ENCODE results near the gene ZSCAN10. TPM values are rescaled to one million over a fixed set of nuclear protein-coding genes. Genes with fewer than 3 reads are reported as not detected.
A peak's percentile ranks its signal among the peaks of the same experiment; 100 is the strongest.

Gene ZSCAN10
- total and polyA plus RNA-seq, 2 of the 13 experiments (the other 11 are each of a cell fraction or from before 2014, with no cell fraction given) = not detected

DNA sequence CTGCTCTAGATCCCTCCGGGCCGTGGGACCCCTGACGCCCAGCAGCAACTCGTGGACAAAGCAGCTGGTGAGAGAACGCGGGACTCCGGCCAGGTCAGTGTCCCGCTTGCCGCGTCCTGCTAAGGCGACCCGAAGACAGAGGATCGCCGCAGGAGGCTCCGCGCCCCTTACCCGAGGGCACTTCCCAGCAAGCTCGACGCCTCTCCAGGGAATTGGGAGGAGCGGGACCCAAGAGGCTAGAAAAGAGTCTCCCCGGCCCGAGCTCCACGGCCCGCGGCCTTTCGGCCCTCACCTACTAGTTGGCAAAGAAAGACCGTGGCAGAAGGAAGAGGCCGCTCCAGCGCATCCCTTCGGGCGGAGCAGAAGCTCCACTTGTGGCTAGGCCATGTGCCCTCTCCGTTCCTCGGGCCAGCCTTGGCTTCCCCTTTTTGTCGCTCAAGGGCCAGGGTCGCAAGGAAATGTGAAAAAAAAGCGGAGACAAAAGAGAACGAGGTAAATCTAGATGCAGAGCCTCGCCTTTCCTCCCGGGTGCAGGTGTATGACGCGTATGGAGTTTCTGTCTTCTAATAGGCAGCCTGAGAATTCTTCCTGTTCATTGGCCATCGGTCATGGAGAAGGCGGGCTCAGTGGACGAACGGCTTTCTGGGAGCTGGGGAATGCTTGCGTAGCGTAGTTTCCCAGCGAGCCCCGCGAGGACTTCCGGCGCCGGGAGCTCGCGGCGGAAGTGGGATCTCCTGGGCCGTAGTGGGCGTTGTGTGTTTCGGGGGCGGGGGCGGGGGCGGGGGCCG, 35.4 kb upstream of the ZSCAN10 start, which contains the start of gene ZNF213 (continued):
- TF ChIP-seq, protein P1, sequence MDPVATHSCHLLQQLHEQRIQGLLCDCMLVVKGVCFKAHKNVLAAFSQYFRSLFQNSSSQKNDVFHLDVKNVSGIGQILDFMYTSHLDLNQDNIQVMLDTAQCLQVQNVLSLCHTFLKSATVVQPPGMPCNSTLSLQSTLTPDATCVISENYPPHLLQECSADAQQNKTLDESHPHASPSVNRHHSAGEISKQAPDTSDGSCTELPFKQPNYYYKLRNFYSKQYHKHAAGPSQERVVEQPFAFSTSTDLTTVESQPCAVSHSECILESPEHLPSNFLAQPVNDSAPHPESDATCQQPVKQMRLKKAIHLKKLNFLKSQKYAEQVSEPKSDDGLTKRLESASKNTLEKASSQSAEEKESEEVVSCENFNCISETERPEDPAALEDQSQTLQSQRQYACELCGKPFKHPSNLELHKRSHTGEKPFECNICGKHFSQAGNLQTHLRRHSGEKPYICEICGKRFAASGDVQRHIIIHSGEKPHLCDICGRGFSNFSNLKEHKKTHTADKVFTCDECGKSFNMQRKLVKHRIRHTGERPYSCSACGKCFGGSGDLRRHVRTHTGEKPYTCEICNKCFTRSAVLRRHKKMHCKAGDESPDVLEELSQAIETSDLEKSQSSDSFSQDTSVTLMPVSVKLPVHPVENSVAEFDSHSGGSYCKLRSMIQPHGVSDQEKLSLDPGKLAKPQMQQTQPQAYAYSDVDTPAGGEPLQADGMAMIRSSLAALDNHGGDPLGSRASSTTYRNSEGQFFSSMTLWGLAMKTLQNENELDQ (CRISPR knock-in tag; IDR thresholded peaks at IDR 0.05; ENCODE audit: borderline replicate concordance) = no peak
- TF ChIP-seq HNF4G (IDR thresholded peaks at IDR 0.05; ENCODE audit: borderline replicate concordance, low read depth, low read length) = no peak
- no peak for TF ChIP-seq HNF4G (CRISPR knock-in tag; IDR thresholded peaks at IDR 0.05; ENCODE audit: borderline replicate concordance, low read depth)
- TF ChIP-seq TBP (CRISPR knock-in tag; IDR thresholded peaks at IDR 0.05) = no peak
- TF ChIP-seq ZSCAN9 (CRISPR knock-in tag; IDR thresholded peaks at IDR 0.05; ENCODE audit: borderline replicate concordance) = peak; percentile 57; the same call in 1 of the 2 replicates
- TF ChIP-seq, protein P2, sequence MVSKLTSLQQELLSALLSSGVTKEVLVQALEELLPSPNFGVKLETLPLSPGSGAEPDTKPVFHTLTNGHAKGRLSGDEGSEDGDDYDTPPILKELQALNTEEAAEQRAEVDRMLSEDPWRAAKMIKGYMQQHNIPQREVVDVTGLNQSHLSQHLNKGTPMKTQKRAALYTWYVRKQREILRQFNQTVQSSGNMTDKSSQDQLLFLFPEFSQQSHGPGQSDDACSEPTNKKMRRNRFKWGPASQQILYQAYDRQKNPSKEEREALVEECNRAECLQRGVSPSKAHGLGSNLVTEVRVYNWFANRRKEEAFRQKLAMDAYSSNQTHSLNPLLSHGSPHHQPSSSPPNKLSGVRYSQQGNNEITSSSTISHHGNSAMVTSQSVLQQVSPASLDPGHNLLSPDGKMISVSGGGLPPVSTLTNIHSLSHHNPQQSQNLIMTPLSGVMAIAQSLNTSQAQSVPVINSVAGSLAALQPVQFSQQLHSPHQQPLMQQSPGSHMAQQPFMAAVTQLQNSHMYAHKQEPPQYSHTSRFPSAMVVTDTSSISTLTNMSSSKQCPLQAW (CRISPR knock-in tag; IDR thresholded peaks at IDR 0.05) = no peak
- TF ChIP-seq ZNF484 (CRISPR knock-in tag; IDR thresholded peaks at IDR 0.05; ENCODE audit: borderline replicate concordance, low read depth) = no peak
- TF ChIP-seq HMGA1 (CRISPR knock-in tag; conservative IDR thresholded peaks at IDR 0.05) = no peak
- TF ChIP-seq, protein P3, sequence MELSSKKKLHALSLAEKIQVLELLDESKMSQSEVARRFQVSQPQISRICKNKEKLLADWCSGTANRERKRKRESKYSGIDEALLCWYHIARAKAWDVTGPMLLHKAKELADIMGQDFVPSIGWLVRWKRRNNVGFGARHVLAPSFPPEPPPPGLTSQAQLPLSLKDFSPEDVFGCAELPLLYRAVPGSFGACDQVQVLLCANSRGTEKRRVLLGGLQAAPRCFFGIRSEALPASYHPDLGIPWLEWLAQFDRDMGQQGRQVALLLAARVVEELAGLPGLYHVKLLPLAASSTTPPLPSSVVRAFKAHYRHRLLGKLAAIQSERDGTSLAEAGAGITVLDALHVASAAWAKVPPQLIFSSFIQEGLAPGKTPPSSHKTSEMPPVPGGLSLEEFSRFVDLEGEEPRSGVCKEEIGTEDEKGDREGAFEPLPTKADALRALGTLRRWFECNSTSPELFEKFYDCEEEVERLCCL (CRISPR knock-in tag; IDR thresholded peaks at IDR 0.05; ENCODE audit: borderline replicate concordance) = no peak
- TF ChIP-seq, protein P4, sequence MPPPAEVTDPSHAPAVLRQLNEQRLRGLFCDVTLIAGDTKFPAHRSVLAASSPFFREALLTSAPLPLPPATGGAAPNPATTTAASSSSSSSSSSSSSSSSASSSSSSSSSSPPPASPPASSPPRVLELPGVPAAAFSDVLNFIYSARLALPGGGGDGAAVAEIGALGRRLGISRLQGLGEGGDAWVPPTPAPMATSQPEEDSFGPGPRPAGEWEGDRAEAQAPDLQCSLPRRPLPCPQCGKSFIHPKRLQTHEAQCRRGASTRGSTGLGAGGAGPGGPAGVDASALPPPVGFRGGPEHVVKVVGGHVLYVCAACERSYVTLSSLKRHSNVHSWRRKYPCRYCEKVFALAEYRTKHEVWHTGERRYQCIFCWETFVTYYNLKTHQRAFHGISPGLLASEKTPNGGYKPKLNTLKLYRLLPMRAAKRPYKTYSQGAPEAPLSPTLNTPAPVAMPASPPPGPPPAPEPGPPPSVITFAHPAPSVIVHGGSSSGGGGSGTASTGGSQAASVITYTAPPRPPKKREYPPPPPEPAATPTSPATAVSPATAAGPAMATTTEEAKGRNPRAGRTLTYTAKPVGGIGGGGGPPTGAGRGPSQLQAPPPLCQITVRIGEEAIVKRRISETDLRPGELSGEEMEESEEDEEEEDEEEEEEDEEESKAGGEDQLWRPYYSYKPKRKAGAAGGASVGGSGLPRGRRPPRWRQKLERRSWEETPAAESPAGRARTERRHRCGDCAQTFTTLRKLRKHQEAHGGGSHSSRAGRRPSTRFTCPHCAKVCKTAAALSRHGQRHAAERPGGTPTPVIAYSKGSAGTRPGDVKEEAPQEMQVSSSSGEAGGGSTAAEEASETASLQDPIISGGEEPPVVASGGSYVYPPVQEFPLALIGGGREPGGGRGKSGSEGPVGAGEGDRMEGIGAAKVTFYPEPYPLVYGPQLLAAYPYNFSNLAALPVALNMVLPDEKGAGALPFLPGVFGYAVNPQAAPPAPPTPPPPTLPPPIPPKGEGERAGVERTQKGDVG (CRISPR knock-in tag; IDR thresholded peaks at IDR 0.05; ENCODE audit: borderline replicate concordance) = 0 out of 2 replicates have a peak, but pooled peaks have one; percentile 19
- 0 out of 2 replicates have a peak, but pooled peaks have one; percentile 41 for TF ChIP-seq SMAD1 (CRISPR knock-in tag; IDR thresholded peaks at IDR 0.05; ENCODE audit: borderline replicate concordance, low read depth)
- no peak for TF ChIP-seq SMAD3 (CRISPR knock-in tag; IDR thresholded peaks at IDR 0.05)
- no peak for TF ChIP-seq GPN1 (CRISPR knock-in tag; IDR thresholded peaks at IDR 0.05; ENCODE audit: borderline replicate concordance)
- TF ChIP-seq ZBTB21 (CRISPR knock-in tag; IDR thresholded peaks at IDR 0.05) = peak; percentile 50; the same call in 1 of the 2 replicates
- TF ChIP-seq ZNF629 (CRISPR knock-in tag; conservative IDR thresholded peaks at IDR 0.05) = no peak
- TF ChIP-seq NFKB2 (CRISPR knock-in tag; IDR thresholded peaks at IDR 0.05; ENCODE audit: borderline replicate concordance) = peak; percentile 45; the same call in 1 of the 2 replicates
- peak; percentile 60; the same call in 1 of the 2 replicates for TF ChIP-seq ZNF891 (CRISPR knock-in tag; IDR thresholded peaks at IDR 0.05)
- TF ChIP-seq, protein P5, sequence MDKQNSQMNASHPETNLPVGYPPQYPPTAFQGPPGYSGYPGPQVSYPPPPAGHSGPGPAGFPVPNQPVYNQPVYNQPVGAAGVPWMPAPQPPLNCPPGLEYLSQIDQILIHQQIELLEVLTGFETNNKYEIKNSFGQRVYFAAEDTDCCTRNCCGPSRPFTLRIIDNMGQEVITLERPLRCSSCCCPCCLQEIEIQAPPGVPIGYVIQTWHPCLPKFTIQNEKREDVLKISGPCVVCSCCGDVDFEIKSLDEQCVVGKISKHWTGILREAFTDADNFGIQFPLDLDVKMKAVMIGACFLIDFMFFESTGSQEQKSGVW (CRISPR knock-in tag; IDR thresholded peaks at IDR 0.05; ENCODE audit: borderline replicate concordance) = no peak
